Hematopoietic multipotent progenitor cell treated with erythropoietin and hydrocortisone succinate and interleukin-3 and kit ligand, for 15 days (in vitro differentiated cells): ENCODE measurements around the gene HIVEP2.

Experiments used
- DNase-seq: peaks from one replicate; pipeline ENCODE4 v3.0.0-alpha.2; 2015; ENCODE audit warnings: low spot score

Gene HIVEP2

DNA sequence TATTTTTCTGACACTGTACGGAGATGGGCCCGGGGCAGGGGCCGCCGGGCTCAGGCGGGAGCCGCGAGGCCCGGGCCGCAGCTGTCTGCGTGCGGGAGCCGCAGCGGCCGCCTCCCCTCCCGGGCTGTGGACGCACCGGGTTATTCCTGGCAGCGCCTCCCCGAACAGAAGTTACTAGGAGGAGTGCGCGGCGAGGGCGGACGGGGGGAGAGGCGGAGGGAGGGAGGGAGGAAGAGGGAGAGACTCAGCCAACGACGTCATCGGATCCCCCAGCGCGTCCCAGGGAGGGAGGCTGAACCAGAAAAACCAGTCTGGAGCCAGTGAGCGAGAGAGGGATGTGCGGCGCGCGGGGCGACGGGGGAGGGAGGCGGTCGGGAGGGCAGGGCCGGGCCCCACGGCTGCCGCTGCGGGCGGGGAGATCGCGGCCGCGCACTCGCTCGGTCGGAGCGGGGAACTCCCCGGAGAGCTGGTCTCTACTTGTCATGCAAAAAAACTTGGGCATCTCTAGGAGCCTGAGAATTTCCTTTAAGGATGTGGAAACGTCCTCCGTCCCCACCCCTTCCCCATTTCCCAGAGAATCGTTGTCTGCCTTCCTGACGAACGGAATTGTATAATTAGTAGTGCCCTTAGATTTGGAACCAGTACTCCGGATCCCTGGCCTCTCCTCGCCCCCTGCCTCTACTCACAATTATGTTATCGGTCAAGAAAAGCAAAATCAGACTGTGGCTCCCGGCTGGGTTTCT lies 1.4 kb upstream of the HIVEP2 start:
- peak; percentile 44 for DNase-seq

DNA sequence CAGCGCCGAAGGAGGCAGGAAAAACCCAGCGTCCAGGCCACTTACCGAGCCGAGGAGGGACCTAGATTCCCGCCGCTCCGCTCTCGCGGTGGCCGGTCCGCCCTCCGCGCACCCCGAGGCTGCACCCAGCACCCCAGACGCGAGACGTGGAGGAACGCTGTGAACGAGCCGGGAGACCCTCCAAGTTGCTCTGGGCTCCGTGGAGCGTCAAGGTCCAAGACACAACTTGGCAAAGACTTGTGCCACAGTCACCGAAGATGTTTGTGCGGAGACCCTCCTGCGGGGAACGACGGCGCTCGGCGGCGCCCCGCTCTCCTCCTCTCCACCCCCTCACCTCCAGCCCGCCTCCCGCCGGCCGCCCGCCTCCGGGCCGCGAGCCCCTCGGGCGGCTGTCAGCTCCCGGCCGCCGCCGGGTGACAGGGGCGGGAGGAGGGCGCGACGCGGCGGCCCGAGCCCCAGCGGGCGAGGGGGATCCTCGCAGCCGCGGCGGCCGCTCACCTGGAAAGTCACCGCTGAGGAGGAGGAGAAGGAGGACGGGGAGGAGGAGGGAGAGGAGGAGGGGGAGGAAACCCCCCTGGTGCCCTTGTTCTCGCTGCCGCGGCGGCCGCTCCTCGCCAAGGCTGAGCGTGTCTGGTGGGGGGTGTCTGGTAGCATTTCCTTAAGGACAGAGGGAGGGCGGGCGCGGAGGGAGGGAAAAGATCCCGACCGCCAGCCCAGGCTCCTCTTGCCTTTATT lies 637 bp upstream of the HIVEP2 start:
- no peak for DNase-seq

DNA sequence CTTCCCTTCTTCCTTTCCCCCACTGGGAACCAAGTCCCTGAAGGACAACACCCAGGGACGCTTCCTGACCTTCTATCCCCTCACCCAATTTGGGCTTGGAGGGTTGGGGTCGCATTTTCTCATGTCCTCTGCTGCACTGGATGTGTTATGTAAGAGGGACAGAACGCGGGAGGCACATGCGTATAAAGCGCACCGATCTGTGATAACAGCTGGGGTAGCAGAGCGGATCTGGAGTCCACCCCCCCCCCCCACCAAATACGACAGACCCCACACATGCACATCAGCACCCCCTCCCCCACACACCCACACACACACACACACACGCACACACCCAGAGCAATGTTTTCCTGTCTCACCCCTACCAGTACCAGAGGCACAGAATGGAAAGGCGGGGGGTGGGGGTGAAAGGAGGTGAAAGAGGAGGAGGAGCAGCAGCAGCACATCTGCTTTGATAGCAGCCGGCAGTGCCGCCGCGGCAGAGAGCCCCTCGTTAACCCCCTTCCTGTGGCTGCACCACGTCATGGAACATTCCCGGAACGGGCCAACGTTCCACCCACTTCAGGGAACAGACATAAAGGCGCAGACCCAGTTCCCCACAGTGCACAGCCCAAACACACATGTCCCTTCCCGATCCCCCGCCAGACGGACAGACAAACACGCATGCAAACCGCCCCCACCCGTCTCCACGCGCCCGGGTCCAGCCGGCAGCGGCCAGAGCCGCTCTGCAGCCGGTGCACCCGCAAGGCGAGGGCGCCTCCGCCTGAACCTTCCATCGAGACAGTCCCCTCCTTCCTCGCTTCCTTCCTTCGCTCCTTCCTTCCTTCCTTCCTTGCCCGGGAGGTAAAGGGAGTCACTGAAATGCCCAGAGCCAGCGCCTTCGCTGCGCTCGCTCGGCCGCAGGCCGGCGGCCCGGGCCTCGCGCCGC lies 590 bp downstream of the HIVEP2 start:
- DNase-seq = no peak

DNA sequence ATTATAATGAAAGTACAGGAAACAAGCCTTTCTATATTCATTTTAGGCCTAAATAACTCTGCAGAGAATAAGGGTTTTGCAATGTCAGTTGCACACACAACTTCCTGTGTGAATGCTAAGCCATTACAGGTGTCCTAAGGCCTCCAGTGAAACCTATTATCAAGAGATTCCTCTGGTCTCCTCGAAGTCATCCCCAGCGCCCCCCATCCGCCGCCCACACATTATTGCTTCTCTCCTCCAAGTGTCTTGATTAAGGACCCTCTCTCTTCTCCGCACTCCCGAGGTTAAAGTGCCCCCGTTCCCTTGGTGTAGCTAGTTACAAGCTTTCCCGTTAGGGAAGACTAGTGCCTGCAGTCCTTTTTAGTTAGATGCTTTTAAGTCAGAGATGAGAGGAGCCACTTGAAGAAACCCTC lies 1.3 kb downstream of the HIVEP2 start:
- DNase-seq = no peak

DNA sequence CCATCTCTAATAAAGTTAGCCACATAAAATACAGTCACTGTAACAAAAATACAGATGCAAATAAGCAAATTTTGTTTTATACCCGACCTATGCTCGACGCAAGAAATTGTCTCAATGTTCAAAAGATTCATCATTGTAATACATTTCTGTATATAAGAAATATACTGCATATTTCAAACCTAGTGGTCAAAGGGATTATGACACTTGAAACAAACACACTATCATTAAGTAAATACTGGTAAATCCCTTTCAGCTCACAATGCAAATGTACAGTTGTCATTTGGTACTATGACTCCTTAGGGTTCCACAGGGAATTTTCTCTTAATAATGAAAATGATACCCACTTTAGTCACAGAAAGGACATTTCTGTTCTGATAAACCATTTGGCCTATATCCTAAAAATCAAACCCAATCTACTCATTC lies 2.2 kb downstream of the HIVEP2 start:
- no peak for DNase-seq

DNA sequence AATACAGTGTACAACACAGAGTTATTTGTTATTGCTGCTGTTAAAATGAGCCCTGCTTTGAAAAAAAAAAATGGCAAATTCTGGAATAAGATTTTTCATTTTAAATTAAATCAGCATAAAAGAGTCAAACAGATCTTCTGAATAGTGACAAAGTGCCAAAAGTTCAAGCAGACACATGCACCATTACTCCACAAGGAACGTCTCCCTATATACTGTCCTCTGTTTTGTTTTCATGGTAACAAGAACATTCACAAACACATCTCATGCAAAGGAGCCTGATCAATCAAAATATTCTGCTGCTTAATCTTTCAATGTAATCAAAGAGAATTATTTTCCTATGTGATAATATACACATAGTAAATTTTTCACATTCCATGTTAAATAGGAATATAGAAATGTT lies 2.7 kb downstream of the HIVEP2 start:
- no peak for DNase-seq

DNA sequence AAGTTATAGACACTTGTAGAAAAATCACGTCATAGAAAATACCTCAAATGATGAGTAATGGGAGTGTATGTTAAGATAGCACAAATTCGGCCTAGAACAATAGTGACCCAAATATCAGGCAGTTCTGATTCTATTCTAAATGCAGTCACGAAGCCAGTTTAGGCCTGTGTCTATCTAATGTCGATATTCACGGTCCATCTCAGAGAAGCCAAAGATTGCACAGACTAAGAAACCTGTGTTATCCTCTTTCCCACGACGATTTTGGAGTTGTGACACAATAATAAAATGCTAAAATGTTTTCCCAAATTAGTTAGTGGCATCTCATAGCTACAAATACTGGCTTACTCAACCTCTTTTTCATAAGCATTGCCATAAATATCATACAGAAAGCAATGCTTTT lies 4.0 kb downstream of the HIVEP2 start:
- DNase-seq = no peak

DNA sequence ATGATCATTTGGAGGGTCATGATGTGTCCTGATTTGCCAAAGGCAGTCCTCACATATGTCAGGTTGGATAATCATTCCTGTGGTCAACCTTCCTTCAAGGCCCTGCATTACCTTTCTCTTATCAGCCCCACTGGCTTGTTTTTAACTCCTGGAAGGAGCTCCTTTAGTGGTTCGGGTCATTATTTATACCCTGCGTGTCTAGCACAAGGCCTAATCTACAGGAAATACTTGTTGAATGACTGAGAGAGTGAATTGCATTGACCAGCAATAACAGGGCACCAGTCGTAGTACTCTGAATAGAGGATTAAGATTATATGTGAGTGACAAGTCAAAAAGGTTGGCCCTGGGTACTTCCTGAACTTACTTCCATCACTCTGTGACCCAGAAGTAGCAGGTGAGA lies 4.5 kb downstream of the HIVEP2 start:
- DNase-seq = no peak

DNA sequence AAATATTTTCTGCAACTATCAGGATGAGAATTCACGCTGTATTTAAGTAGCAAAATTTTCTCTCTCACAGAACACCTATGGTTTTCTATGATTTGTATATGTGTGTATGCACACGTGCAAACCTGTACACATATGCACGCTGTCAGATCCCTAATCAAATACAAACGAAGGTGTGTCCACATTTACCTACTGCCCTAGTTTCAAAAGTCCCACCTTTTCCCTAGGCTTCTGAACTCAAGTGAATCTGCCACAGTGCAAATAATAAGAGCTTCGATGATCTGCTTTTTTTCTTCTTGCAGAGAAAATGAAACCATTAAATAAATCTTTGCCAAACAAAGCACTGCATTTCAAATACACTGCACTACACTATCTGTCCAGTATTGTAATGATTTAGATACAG lies 6.5 kb downstream of the HIVEP2 start:
- no peak for DNase-seq

DNA sequence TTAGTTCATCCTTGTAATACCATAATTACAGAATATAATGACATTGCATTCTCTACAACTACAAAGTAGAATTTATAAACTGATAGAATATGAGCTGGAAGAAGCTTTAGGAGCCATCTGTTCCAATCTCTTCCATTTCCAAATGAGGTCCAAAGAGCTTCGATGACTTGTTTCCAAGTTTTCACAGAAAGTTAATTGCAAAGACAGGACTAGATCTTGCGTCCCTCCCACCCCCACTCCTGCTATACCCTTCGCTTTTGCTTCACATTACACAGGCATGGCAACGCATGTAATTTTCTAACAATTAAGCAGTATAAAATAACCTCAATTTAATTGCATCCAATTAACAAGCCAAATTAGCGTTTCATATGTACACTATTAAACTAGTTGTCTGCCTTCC lies 7.0 kb downstream of the HIVEP2 start:
- DNase-seq = no peak

DNA sequence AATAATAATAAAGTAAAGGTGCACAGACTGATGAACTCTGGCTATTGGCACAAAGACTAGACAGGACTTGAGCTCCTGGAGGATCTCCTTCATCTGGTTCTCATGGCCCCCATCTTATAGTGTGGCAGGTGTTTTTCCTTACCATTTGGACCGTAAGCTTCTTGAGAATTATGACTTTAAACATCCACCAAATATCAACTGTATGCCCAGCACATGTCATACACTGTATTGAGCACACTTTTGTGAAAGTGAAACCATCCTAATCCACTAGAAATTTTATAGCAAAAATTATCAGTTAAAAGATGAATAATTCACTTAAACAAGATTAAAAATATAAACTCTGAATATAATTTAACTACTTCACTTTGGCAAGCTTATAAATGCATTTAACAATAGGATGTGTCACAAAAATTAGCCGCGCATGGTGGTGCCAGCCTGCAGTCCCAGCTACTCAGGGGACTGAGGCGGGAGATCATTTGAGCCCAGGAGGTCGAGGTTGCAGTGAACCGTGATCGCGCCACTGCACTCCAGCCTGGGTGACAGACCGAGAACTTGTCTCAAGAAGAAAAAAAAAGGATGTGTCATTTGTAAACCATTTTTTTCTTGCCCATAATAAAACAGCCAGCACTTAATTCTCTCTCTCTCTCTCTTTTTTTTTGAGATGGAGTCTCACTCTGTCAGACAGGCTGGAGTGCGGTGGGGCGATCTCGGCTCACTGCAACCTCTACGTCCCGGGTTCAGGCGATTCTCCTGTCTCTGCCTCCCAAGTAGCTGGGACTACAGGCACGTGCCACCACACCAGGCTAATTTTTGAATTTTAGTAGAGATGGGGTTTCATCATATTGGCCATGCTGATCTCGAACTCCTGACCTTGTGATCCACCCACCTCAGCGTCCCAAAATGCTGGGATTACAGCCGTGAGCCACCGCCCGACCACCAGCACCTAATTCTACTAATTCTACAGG lies 9.1 kb downstream of the HIVEP2 start:
- DNase-seq = no peak

DNA sequence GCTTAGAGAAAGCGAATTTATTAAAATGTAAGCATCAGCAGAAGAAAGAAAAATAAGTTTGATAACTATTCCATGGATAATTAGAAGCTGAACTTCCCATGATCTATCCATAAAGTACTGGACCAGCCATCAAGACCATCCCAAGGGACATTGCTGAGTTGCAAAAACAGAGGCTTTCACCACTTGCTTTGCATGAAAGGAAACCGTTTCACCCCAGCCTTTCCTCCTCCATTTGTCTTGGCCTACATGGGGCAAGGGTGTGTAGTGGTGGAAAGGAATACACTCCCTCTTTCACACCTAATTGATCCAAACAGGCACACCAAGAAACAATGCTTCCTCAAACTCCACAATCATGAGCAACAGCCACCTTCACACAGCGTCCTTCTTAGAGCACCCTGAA lies 10.4 kb downstream of the HIVEP2 start:
- DNase-seq = no peak

DNA sequence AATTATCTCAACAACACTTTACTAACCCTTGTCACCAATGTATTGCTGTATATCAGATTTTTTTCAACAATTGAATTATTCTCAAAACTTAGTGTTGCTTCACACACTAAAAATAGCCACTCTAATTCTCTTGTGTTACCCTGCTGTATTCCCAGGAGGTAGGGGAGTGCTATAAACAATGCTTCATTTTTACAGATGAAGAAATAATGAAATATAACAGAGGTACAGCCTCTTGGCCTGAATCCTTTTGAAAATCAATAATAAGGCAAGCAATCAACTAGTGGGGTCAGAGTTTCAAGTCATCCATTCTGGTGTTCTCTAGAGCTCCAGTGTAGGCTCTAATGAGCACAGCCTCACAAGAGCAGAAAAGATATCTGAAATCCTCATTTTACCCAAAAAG lies 10.9 kb downstream of the HIVEP2 start:
- no peak for DNase-seq

DNA sequence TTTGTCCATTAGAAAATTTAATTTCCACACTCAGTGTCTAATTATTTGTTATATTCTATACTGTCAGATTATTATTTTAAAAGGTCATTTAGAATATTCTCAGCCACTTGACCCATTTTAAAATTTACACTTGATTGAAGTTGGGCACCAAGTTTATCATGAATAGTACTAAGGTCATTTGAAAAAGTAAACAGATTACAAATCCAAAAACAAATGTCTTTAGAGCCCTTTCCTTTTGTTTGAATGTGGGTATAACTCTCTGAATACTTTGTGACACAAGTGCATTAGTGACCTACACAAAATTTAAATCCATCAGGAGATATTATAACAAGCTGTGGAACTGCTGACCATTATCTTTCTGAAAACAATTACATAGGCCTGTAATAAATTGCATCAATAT lies 11.3 kb downstream of the HIVEP2 start:
- no peak for DNase-seq

DNA sequence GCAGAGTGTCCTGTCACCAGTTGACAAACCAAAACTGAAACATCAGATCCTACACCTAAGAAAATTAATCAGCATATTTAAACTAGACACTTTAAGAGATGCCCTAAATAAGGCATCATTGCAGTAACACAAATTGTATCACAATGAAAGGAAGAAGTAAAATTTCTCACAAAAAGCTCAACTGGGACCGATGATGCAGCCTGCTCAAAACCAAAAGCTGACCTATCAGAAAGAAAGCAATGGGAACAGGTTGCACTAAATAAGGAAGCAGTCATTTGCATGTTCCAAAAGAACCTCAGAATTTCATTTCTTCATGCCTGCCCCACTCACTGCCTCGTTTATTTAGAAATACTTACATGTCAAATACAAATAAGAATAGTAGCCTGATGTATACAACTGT lies 12.1 kb downstream of the HIVEP2 start:
- no peak for DNase-seq

DNA sequence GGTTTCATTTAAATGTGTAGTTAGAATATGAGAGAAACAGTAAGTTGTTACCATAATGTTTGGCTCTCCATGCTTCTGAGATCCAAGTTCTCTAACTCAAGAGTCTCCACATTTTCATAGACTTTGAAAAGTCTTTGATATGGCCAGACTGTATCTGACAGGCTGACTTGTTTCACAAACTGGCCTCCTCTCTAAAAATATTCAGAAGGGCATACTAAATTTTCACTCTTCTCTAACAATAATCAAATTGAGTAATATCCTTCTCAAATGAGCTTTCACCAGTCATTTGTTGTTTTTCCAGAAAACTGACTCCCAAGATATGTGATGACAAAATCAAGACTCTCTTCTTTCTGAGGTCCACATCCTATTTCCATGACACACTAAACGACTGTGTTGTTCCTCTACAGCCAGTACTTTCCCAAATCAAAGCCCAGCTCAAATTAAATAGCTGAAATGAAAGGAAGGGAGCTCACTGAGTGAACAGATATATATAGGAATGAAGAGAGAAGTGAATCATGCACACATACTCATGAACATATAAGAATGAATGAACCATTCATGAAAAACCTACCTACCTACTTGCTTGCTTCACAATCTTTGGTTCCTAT lies 15.1 kb downstream of the HIVEP2 start:
- DNase-seq = no peak

DNA sequence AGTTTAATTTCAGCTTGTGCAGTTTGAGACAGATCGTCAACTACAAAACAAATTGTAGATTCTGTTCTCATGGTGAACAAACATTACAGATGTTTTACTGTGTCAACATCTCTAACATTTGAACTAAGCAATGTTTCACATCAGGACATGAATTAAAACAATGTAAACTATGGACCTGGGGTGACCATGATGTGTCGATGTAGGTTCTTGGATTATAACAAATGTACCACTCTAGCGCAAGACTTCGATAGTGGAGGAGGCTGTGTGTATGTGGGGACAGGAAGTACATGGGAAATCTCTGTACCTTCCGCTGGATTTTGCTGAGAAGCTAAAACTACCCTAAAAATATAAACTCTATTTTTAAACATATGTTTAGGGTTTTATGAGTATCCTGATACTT lies 17.1 kb downstream of the HIVEP2 start:
- no peak for DNase-seq

DNA sequence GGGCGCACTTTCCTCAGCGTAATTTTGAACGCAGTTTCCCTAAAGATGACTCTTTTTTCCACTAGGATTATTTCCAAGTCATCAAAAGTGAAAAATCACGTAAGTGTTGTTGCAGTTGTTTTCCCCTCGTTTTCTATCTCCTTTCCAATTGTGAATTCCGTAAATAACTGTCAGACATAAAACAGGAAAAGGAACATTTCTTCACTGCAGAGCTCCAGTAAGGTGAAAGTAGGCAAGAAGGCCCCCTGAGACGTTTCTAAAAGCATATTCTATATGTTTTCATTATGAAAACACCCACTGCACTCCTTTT lies 17.8 kb downstream of the HIVEP2 start:
- DNase-seq = no peak

DNA sequence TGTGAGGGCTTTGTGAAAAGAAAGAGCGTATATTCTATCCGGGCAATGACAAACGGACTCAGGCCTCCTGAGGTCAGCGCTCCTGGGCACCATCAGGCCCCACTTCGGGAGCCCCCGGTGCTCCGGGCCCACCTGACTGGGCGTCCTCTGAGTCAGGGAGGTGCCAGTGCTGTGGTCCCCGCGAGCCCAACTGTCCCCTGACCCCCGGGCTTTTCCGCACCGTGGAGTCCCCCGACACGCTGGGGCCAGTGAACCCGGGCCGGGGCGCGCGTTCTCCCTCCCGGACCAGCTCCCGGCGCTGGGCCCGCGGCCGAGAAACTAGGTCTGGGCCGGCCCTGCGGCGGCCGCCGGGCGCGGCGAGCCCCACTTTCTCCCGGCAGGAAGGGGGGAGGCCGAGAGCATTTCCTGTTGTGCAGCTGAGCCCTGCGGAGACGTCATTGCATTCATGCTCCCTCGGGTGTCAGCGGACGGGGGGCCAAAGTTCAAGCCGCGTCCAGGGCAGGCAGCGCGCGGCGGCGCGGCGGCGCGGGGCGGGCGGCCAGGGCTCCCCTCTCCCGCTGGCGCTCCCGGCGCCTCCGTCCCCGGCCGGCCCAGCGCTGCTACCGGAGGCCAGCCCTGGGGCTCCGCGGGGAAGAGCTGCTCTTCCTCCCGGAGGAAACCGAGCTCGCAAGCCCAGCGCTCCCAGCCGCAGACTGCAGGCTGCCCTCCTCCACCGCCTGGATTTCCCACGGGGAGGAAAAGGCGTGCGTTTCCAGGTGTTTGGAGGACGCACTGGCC lies 18.3 kb downstream of the HIVEP2 start:
- DNase-seq = no peak

DNA sequence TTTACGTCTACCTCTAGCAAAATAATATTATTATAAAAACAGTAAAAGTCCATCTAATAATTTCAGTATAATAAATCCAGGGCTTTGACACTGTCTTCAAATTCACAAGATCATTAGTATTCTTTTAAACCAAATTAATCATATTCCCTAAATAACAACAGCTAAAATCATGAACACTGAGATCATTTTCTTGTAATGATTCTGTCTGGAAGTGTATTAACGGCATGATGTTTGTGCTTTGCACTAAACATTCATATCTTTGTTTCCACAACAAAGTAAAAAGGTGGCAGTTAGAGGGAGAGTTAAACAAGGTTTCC lies 18.8 kb downstream of the HIVEP2 start:
- no peak for DNase-seq
